GM18868 (cell line): ENCODE data around the gene BTBD16.

Experiments
- ATAC-seq: cut with Tn5 transposase; IDR thresholded peaks from one replicate; pipeline ENCODE4 v1.9.1; 2021; ENCODE audit warnings: mild to moderate bottlenecking, moderate library complexity; ENCODE audit not compliant: unreplicated experiment

The BTBD16 gene

GRCh38 chr10:122246830-122247520, 24.1 kb upstream of the BTBD16 start:
- ATAC-seq: no peak

- ATAC-seq: no peak
Observed at GRCh38 chr10:122248356-122249302, 22.5 kb upstream of the BTBD16 start.

- no peak for ATAC-seq
Observed at GRCh38 chr10:122249303-122249850, 21.7 kb upstream of the BTBD16 start.

- no peak for ATAC-seq
Observed at GRCh38 chr10:122249991-122250750, 20.9 kb upstream of the BTBD16 start.

- ATAC-seq: no peak
Observed at GRCh38 chr10:122251459-122252255, 19.4 kb upstream of the BTBD16 start.

- ATAC-seq: no peak
Observed at GRCh38 chr10:122252805-122253204, 18.3 kb upstream of the BTBD16 start.

- no peak for ATAC-seq
Observed at GRCh38 chr10:122253605-122254004, 17.5 kb upstream of the BTBD16 start.

- ATAC-seq: no peak
Observed at GRCh38 chr10:122254831-122255230, 16.3 kb upstream of the BTBD16 start.

- no peak for ATAC-seq
Observed at GRCh38 chr10:122255509-122256301, 15.4 kb upstream of the BTBD16 start.

- ATAC-seq: no peak
Observed at GRCh38 chr10:122257041-122257440, 14.1 kb upstream of the BTBD16 start.

GRCh38 chr10:122258136-122259074, 12.7 kb upstream of the BTBD16 start:
- no peak for ATAC-seq

- no peak for ATAC-seq
Observed at GRCh38 chr10:122259075-122259466, 12.0 kb upstream of the BTBD16 start.

- no peak for ATAC-seq
Observed at GRCh38 chr10:122261584-122261983, 9.5 kb upstream of the BTBD16 start.

GRCh38 chr10:122263971-122264370, 7.1 kb upstream of the BTBD16 start:
- no peak for ATAC-seq

GRCh38 chr10:122264436-122264835, 6.7 kb upstream of the BTBD16 start:
- no peak for ATAC-seq

- no peak for ATAC-seq
Observed at GRCh38 chr10:122264931-122265330, 6.2 kb upstream of the BTBD16 start.

- ATAC-seq: no peak
Observed at GRCh38 chr10:122265896-122266295, 5.2 kb upstream of the BTBD16 start.
